ENCODE measurements around the gene PEPD.

Gene PEPD

GRCh38 chr19:33456076-33456844, 65.3 kb downstream of the PEPD start:
- DNase-seq, result no peak

GRCh38 chr19:33453265-33453664, 68.3 kb downstream of the PEPD start:
- DNase-seq, result no peak

- DNase-seq, result no peak
Measured at GRCh38 chr19:33450689-33451088, 70.9 kb downstream of the PEPD start.

GRCh38 chr19:33449799-33450198, 71.8 kb downstream of the PEPD start:
- no peak for DNase-seq

- DNase-seq, result no peak
Measured at GRCh38 chr19:33448159-33448516, 73.5 kb downstream of the PEPD start.

- DNase-seq, result peak; percentile 62
Measured at GRCh38 chr19:33447336-33448158, 74.0 kb downstream of the PEPD start.

GRCh38 chr19:33446330-33447293, 75.0 kb downstream of the PEPD start:
- no peak for DNase-seq

- DNase-seq, result no peak
Measured at GRCh38 chr19:33445442-33446329, 75.9 kb downstream of the PEPD start.

- DNase-seq, result no peak
Measured at GRCh38 chr19:33444562-33445441, 76.8 kb downstream of the PEPD start.

- DNase-seq, result no peak
Measured at GRCh38 chr19:33443638-33444561, 77.7 kb downstream of the PEPD start.

GRCh38 chr19:33442706-33443105, 78.9 kb downstream of the PEPD start:
- no peak for DNase-seq

- DNase-seq, result no peak
Measured at GRCh38 chr19:33441828-33442227, 79.8 kb downstream of the PEPD start.

- no peak for DNase-seq
Measured at GRCh38 chr19:33441277-33441699, 80.3 kb downstream of the PEPD start.

- no peak for DNase-seq
Measured at GRCh38 chr19:33440682-33441081, 80.9 kb downstream of the PEPD start.

- DNase-seq, result no peak
Measured at GRCh38 chr19:33440241-33440640, 81.3 kb downstream of the PEPD start.

GRCh38 chr19:33438987-33439781, 82.4 kb downstream of the PEPD start:
- no peak for DNase-seq

GRCh38 chr19:33437821-33438671, 83.5 kb downstream of the PEPD start:
- DNase-seq, result peak; percentile 93

- DNase-seq, result peak; percentile 86
Measured at GRCh38 chr19:33437393-33437820, 84.2 kb downstream of the PEPD start.

All from NCI-H69 (cell line).